Activated naive CD4-positive, alpha-beta T cell (primary cell): ENCODE measurements around the gene MRAS.
"Not testable (repeated sequence)": the region's sequence is repeated elsewhere in the genome, so short reads cannot be mapped to it uniquely, and the experiment has no call there.

Experiments
- DNase-seq, 4 experiments: peaks; one replicate each; lab custom pipeline; 2025; lab: John Stamatoyannopoulos, UW

MRAS gene

DNA sequence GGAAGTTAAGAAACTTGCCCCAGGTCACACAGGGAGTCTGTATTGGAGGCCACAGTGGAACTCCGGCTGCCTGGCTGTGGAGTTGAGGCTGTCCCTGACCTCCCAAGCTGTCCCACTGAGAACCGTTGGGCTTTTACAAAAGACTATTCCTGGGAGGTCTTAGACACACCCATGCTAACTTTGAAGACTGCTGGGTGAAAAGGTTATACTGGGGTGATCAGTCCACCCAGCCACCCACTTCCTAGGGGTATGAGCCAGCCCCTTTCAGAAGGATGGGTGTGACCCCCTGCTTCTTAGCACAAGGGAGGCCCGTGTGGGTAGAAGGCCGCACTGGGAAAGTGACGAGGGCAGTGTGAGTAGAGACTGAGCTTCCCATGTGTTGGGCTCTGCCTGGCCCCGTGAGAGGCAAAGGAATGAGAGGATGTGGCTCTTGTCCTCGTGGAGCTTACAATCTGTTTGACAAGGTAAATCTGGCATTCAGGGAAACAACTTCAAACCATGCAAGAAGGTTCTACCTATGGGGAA lies 19.0 kb downstream of the MRAS start:
- no peak for DNase-seq

- DNase-seq, result no peak
Observed at GRCh38 chr3:138367911-138368310, 19.5 kb downstream of the MRAS start.

GRCh38 chr3:138369151-138369900 lies 20.9 kb downstream of the MRAS start:
- DNase-seq, result no peak

- no peak for DNase-seq
Observed at GRCh38 chr3:138370321-138370720, 21.9 kb downstream of the MRAS start.

- no peak for DNase-seq
Observed at GRCh38 chr3:138371070-138371965, 22.9 kb downstream of the MRAS start.

- DNase-seq, result no peak
Observed at GRCh38 chr3:138373087-138373735, 24.8 kb downstream of the MRAS start.

DNA sequence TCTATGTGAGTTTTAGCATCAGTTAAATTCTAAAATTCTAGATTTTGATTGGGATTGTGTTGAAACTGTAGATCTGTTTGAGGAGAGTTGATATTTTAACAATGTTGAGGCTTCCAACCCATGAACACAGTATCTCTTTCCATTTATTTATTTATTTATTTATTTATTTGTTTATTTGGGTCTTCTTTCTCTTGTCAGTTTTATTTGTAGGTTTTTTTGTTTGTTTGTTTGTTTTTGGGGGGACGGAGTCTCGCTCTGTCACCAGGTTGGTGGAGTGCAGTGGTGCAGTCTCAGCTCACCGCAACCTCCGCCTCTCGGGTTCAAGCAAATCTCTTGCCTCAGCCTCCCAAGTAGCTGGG lies 25.3 kb downstream of the MRAS start:
- no peak for DNase-seq

GRCh38 chr3:138374573-138375134 lies 26.3 kb downstream of the MRAS start:
- no peak for DNase-seq

DNA sequence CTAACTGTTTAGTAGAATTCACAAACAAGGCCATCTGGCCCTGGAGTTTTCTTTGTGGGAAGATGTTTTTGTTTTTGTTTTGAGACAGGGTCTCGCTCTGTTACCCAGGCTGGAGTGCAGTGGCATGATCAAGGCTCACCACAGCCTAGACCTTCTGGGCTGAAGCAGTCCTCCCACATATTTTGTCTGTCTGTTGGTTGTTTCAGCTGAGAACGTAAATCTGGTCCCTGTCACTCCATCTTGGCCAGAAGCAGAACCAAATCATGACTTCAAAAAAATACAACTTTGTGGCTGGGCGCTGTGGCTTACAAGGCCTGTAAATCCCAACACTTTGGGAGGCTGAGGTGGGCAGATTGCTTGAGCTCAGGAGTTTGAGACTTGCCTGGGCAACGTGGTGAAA lies 27.1 kb downstream of the MRAS start:
- no peak for DNase-seq

- DNase-seq, result no peak
Observed at GRCh38 chr3:138376663-138377062, 28.3 kb downstream of the MRAS start.

DNA sequence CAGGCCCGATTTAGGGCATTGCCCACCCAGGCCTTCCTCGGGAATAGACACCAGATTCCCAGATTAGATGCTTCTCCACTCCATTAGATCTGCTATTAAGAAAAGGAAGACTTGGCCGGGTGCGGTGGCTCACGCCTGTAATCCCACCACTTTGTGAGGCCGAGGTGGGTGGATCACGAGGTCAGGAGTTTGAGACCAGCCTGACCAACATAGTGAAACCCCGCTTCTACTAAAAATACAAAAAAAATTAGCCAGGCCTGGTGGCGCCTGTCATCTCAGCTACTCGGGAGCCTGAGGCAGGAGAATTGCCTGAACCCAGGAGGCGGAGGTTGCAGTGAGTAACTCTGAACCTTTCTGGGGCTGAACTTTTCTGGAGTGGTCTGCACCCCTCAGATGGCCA lies 28.8 kb downstream of the MRAS start:
- DNase-seq, result not testable (repeated sequence)

DNA sequence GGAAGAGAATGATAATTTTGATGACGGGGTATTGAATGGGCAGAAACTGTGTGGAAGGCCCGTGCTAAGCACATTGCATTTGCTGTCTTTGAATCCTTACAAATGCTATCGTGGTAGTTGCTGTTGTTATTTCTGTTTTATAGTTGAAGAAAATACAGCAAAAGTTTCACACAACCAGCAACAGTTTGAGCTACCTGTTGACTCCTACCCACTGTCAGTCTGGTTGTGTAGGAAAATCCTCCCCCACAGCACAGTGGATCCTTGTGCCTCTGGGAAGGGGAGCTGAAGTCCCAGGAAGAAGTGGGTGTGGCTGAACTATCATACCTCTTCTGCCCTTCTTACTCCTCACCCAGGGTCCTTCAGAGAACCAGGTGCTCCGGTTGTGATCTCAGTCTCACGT lies 29.4 kb downstream of the MRAS start:
- no peak for DNase-seq

DNA sequence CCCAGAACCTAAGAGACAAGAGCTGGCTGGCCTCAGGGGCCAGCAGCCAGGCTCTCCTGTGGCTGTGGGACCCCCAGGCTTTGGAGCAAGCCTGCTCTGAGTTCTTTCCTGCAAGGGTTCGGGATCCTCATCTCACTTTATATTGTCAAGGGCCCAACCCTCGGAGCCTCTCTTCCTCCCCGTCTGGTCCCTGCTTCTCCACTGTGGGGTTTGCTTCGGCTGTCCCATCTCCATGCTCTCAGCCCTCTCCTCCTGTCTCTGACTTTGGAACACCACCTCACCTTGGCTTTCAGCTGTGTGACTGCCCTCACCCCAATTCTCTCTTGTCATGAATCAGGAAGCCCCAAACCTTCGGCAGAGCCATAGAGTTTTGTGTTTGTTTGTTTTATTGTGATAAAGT lies 30.0 kb downstream of the MRAS start:
- DNase-seq, result no peak

GRCh38 chr3:138378990-138379389 lies 30.6 kb downstream of the MRAS start:
- DNase-seq, result no peak

GRCh38 chr3:138381413-138381901 lies 33.1 kb downstream of the MRAS start:
- DNase-seq, result no peak

GRCh38 chr3:138381950-138382715 lies 33.8 kb downstream of the MRAS start:
- no peak for DNase-seq

DNA sequence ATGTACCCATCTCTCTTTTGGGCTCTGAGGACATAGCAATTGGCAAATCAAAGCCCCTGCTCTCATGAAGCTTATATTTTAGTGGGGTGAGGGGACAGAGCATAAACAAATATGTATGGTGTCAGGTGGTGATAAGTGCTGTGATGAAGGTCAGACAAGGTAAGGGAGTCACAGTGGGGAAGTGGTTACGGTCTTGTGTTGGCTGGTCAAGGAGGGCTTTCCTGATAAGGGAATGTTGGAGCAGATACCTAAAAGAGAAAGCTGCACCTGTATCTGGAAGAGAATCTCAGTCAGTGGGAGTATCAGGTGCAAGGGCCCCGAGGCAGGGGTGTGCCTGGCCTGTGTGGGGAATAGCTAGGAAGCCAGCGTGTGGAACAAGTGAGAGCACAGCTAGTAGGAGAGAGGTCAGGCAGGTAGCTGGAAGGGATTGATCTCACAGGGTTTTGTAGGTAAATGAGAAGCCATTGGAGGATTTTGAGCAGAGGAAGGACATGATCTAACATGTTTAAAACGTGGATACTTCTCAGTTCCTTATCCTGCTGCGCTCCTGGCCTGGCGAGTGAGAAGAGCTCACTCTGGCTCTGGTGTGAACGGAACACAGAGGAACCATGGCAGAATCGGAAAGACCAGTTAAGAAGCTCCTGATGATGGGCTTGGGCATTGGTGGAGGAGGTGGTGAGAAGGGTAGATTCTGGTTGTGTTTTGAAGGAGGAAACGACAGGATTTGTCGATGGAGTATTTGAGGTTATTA lies 35.5 kb downstream of the MRAS start:
- no peak for DNase-seq

- no peak for DNase-seq
Observed at GRCh38 chr3:138384531-138384930, 36.2 kb downstream of the MRAS start.

DNA sequence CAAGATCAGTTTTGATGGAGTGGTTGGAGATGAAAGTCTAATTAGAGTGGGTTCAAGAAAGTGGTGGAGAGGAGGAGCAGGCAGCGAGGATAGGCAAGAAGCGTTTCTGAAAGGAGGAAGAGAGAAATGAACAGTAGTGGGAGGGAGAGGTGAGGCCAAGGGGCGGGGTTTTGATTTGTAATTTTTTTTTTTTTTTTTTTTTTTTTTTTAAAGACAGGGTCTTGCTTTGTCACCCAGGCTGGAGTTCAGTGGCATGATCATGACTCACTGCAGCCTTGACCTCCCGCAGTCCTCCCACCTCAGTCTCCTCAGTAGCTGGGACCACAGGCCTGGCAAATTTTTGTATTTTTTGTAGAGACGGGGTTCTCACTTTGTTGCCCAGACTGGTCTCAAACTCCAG lies 36.6 kb downstream of the MRAS start:
- no peak for DNase-seq

DNA sequence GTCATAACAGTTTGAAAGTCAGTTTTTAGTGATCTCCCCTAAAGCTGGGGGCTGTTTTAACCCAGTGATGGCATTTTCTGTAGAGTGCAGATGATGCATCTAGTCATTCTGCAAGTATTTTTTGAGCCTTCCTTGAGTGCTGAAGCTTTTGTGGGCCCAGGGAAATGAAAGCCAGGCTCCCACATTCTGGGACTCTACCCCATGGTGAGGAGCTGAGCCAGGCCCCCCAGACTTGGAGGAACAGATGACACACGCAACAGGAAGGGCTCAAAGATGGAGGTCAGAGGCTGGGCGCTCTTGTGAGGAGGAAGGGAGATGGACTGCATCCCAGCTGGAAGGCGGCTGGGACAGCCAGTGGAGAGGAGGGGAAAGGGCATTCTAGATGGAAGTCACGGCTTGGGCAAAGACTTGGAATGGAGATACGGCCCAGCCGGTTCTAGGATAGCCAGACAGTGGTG lies 40.8 kb downstream of the MRAS start:
- no peak for DNase-seq
